Duodenal mucosa (tissue), 2 donors: ENCODE data around the gene HSF2BP.

Experiments
- H3K27ac ChIP-seq: one replicate; pipeline ENCODE4 v1.7.0; 2013; ENCODE audit warnings: low read depth, low read length
- H3K27me3 ChIP-seq, 2 donors: one replicate each; pipeline ENCODE4 v1.7.0; 2013; ENCODE audit warnings: low read length in 2 of 2, control low read depth in 1 of 2; ENCODE audit not compliant: insufficient read depth in 2 of 2, control insufficient read depth in 1 of 2
- H3K36me3 ChIP-seq, 2 donors: one replicate each; pipeline ENCODE4 v1.7.0; 2013; ENCODE audit warnings: low read length in 2 of 2, control low read depth in 1 of 2; ENCODE audit not compliant: insufficient read depth in 2 of 2, control insufficient read depth in 1 of 2
- H3K4me1 ChIP-seq, 2 donors: one replicate each; pipeline ENCODE4 v1.7.0; 2013; ENCODE audit warnings: low read length in 2 of 2, control low read depth in 1 of 2; ENCODE audit not compliant: insufficient read depth in 2 of 2, control insufficient read depth in 1 of 2
- H3K4me3 ChIP-seq, 2 donors: one replicate each; pipeline ENCODE4 v1.7.0; 2013; ENCODE audit warnings: low read length in 2 of 2, low read depth in 1 of 2
- H3K9ac ChIP-seq, 2 donors: one replicate each; pipeline ENCODE4 v1.7.0; 2013; ENCODE audit warnings: low read length in 2 of 2, low read depth in 1 of 2
- H3K9me3 ChIP-seq, 2 donors: one replicate each; pipeline ENCODE4 v1.7.0; 2013; ENCODE audit warnings: low read length in 2 of 2, control low read depth in 1 of 2; ENCODE audit not compliant: control insufficient read depth in 1 of 2

HSF2BP gene

DNA sequence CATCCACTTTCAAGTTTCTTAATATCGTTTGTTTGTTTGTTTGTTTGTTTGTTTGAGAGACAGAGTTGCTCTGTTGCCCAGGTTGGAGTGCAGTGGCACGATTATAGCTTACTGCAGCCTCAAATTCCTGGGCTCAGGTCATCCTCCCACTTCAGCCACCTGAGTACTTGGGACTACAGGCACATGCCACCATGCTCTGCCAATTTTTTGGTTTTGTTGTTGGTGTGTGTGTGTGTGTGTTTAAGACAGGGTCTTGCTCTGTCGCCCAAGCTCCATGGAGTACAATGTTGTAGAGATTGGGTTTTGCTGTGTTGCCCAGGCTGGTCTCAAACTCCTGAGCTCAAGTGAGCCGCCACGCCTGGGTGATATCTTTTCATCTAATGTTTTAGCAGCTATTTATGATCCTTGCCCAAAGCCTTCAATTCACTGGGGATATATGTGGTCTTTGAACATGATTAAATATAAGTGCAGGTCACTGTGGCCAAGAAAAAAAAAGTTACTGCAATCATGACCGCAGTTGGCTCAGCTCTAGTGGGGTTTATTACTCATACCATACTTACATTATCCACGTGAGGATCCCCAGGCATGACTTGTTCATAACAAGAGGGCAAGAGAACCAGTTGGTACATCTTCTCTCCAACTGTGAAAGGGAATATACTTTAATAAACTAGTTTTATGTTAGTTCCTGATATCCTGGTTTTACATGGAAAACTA lies 8.1 kb upstream of the HSF2BP start:
- Histone ChIP-seq H3K9ac (no peak overlapping the region), H3K4me3 (no peak overlapping the region), H3K9me3 (no peaks in the 10 kb centered on the region), H3K27ac (no peak overlapping the region), H3K27me3 (no peaks in the 10 kb centered on the region), H3K36me3 (peaks cover 0 to 39% of the 10 kb centered on the region in 2 donors), H3K4me1 (peaks cover 0 to under 1% of the 10 kb centered on the region in 2 donors)

- H3K4me3 ChIP-seq: no peak overlapping the region
- no peaks in the 10 kb centered on the region for H3K27me3 ChIP-seq
- no peak overlapping the region for H3K9ac ChIP-seq
- peaks cover 0 to 33% of the 10 kb centered on the region in 2 donors for H3K36me3 ChIP-seq
- no peaks in the 10 kb centered on the region for H3K9me3 ChIP-seq
- no peak overlapping the region for H3K27ac ChIP-seq
- H3K4me1 ChIP-seq: peaks cover 7 to 9% of the 10 kb centered on the region in 2 donors
Measured at GRCh38 chr21:43665879-43666278, 6.6 kb upstream of the HSF2BP start.

DNA sequence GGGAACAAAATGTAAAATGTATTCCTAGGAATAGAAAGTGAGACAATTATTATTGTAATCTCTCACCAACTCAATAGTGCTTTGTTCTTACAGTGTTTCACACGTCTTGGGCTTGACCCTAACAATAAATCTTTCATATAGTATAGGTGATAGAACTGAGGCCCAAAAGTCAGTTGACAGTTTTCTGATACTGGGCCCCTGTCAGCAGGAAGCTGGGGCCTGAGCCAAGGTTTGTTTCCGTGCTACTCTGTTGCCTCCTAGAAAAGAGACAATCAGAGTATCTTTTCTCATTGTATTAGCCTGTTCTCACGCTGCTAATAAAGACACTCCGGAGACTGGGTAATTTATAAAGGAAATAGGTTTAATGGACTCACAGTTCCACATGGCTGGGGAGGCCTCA lies 5.1 kb upstream of the HSF2BP start:
- Histone ChIP-seq H3K36me3 (peaks cover 0 to 25% of the 10 kb centered on the region in 2 donors), H3K27ac (no peak overlapping the region), H3K4me3 (no peak overlapping the region)

GRCh38 chr21:43663033-43663432 lies 3.7 kb upstream of the HSF2BP start:
- peaks cover 0 to 25% of the 10 kb centered on the region in 2 donors for H3K36me3 ChIP-seq
- no peaks in the 10 kb centered on the region for H3K9me3 ChIP-seq
- H3K27me3 ChIP-seq: no peaks in the 10 kb centered on the region
- H3K4me3 ChIP-seq: no peak overlapping the region
- H3K4me1 ChIP-seq: peaks cover 12 to 21% of the 10 kb centered on the region in 2 donors
- H3K27ac ChIP-seq: no peak overlapping the region
- no peak overlapping the region for H3K9ac ChIP-seq

More for the DNA sequence above, 5.1 kb upstream of the HSF2BP start:
- Histone ChIP-seq H3K27me3 (no peaks in the 10 kb centered on the region), H3K4me1 (peaks cover 12 to 17% of the 10 kb centered on the region in 2 donors), H3K9me3 (no peaks in the 10 kb centered on the region), H3K9ac (no peak overlapping the region)

DNA sequence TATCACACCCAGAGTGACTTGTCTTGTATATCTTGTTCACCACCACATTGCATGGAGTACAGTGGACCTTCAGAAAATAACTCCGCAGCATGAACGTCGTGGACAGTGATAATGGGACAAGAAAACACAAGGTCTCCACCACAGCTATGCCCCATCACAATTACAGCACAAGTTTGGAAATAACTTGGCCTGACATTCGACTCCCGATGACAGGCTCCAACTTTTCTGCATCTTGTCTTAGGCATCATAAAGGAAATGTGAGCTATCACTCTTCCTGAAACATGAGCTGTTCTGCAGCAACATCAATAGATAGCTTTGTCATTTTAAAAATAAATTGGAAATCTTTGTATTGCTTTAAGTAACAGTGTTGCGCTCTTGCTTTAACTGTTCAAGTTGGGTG lies 3.0 kb upstream of the HSF2BP start:
- no peaks in the 10 kb centered on the region for H3K9me3 ChIP-seq
- no peak overlapping the region for H3K4me3 ChIP-seq
- peaks cover 0 to 25% of the 10 kb centered on the region in 2 donors for H3K36me3 ChIP-seq
- no peak overlapping the region for H3K9ac ChIP-seq
- H3K4me1 ChIP-seq: peaks cover 12 to 21% of the 10 kb centered on the region in 2 donors
- H3K27me3 ChIP-seq: no peaks in the 10 kb centered on the region
- H3K27ac ChIP-seq: no peak overlapping the region

- H3K9ac ChIP-seq: no peak overlapping the region
- H3K27me3 ChIP-seq: no peaks in the 10 kb centered on the region
- H3K4me1 ChIP-seq: peaks cover 12 to 21% of the 10 kb centered on the region in 2 donors
- peak overlapping the region; percentile 89 to 98 for H3K4me3 ChIP-seq
- no peaks in the 10 kb centered on the region for H3K9me3 ChIP-seq
- H3K27ac ChIP-seq: peak overlapping the region; percentile 63
- H3K36me3 ChIP-seq: peaks cover 0 to 12% of the 10 kb centered on the region in 2 donors
Measured at GRCh38 chr21:43658769-43659135, 536 bp downstream of the HSF2BP start.

GRCh38 chr21:43658088-43658741 lies 1.1 kb downstream of the HSF2BP start:
- Histone ChIP-seq H3K27ac (no peak overlapping the region), H3K9me3 (no peaks in the 10 kb centered on the region), H3K9ac (no peak overlapping the region), H3K4me3 (no peak overlapping the region), H3K4me1 (peaks cover 12 to 21% of the 10 kb centered on the region in 2 donors), H3K27me3 (no peaks in the 10 kb centered on the region), H3K36me3 (peaks cover 0 to 12% of the 10 kb centered on the region in 2 donors)

GRCh38 chr21:43657355-43658087 lies 1.8 kb downstream of the HSF2BP start:
- H3K27ac ChIP-seq: no peak overlapping the region
- no peak overlapping the region for H3K4me3 ChIP-seq
- H3K27me3 ChIP-seq: no peaks in the 10 kb centered on the region
- H3K36me3 ChIP-seq: peaks cover 0 to 10% of the 10 kb centered on the region in 2 donors
- H3K9me3 ChIP-seq: no peaks in the 10 kb centered on the region
- no peak overlapping the region for H3K9ac ChIP-seq
- H3K4me1 ChIP-seq: peaks cover 12 to 21% of the 10 kb centered on the region in 2 donors

- no peaks in the 10 kb centered on the region for H3K36me3 ChIP-seq
- no peak overlapping the region for H3K27ac ChIP-seq
- no peak overlapping the region for H3K9ac ChIP-seq
- H3K4me1 ChIP-seq: peaks cover 0 to 5% of the 10 kb centered on the region in 2 donors
- H3K9me3 ChIP-seq: no peaks in the 10 kb centered on the region
- no peak overlapping the region for H3K4me3 ChIP-seq
- no peaks in the 10 kb centered on the region for H3K27me3 ChIP-seq
Measured at GRCh38 chr21:43654806-43655489, 4.3 kb downstream of the HSF2BP start.
